ENCODE results near the gene EML4.
A peak's percentile ranks its signal among the peaks of the same experiment; 100 is the strongest.
"Not testable (repeated sequence)": the region's sequence is repeated elsewhere in the genome, so short reads cannot be mapped to it uniquely, and the experiment has no call there.

Gene EML4

GRCh38 chr2:42337846-42338566 is 168.9 kb downstream of the EML4 start:
- DNase-seq, result no peak

- DNase-seq, result no peak
Measured at GRCh38 chr2:42338567-42339190, 169.5 kb downstream of the EML4 start.

GRCh38 chr2:42339191-42339912 is 170.2 kb downstream of the EML4 start:
- no peak for DNase-seq

- DNase-seq, result no peak
Measured at GRCh38 chr2:42340045-42340937, 171.1 kb downstream of the EML4 start.

- DNase-seq, result no peak
Measured at GRCh38 chr2:42340938-42341636, 171.9 kb downstream of the EML4 start.

GRCh38 chr2:42342061-42342794 is 173.1 kb downstream of the EML4 start:
- DNase-seq, result no peak

- DNase-seq, result no peak
Measured at GRCh38 chr2:42342795-42343241, 173.7 kb downstream of the EML4 start.

GRCh38 chr2:42345986-42346385 is 176.8 kb downstream of the EML4 start:
- no peak for DNase-seq

- not testable (repeated sequence) for DNase-seq
Measured at GRCh38 chr2:42346856-42347255, 177.7 kb downstream of the EML4 start.

GRCh38 chr2:42347518-42347917 is 178.4 kb downstream of the EML4 start:
- DNase-seq, result not testable (repeated sequence)

GRCh38 chr2:42348113-42348805 is 179.1 kb downstream of the EML4 start:
- no peak for DNase-seq

GRCh38 chr2:42350434-42351063 is 181.4 kb downstream of the EML4 start:
- DNase-seq, result no peak

GRCh38 chr2:42351864-42352263 is 182.7 kb downstream of the EML4 start:
- no peak for DNase-seq

- no peak for DNase-seq
Measured at GRCh38 chr2:42353792-42354429, 184.8 kb downstream of the EML4 start.

GRCh38 chr2:42359304-42359964 is 190.3 kb downstream of the EML4 start:
- no peak for DNase-seq

- peak; percentile 47 for DNase-seq
Measured at GRCh38 chr2:42359965-42360483, 190.9 kb downstream of the EML4 start.

- peak; percentile 32 for DNase-seq
Measured at GRCh38 chr2:42360493-42360889, 191.3 kb downstream of the EML4 start.

- DNase-seq, result peak; percentile 97
Measured at GRCh38 chr2:42360890-42361727, 192.0 kb downstream of the EML4 start, which contains the start of gene COX7A2L. Gene COX7A2L, minus strand, starts transcription at chr2:42361217. Its CDS starts 56 bp downstream, at chr2:42361161.
